Heart left ventricle (tissue), 16 donors: ENCODE data around the gene PCDH15. TPM values are rescaled to one million over a fixed set of nuclear protein-coding genes. Genes with fewer than 3 reads are reported as not detected.

Source experiments
- ATAC-seq, 4 donors: fragments of 200-7000 bp; cut with Tn5 transposase; one replicate each; pipeline ENCODE4 v1.9.1; 2020 to 2022; ENCODE audit warnings: moderate library complexity in 4 of 4, mild to moderate bottlenecking in 3 of 4, moderate number of reproducible peaks in 1 of 4
- DNase-seq, 5 donors: peaks; one replicate each; pipeline ENCODE4 v3.0.0-alpha.2; 2020
- H3K27ac ChIP-seq, 12 donors: fragments of 200-600 bp; sonication (generic) in 4 of 12; one replicate each; pipeline versions ENCODE4 v1.5.0 to v1.8.0; 2016 to 2022; ENCODE audit warnings: mild to moderate bottlenecking in 2 of 12
- H3K27me3 ChIP-seq, 9 donors: fragments of 200-600 bp; sonication (generic) in 2 of 9; one replicate each; pipeline versions ENCODE4 v1.5.1 to v1.8.0; 2016 to 2022; ENCODE audit warnings: mild to moderate bottlenecking in 3 of 9
- H3K36me3 ChIP-seq, 9 donors: fragments of 200-600 bp; sonication (generic) in 2 of 9; one replicate each; pipeline versions ENCODE4 v1.5.0 to v1.8.0; 2018 to 2022; ENCODE audit warnings: mild to moderate bottlenecking in 2 of 9
- H3K4me1 ChIP-seq, 12 donors: fragments of 200-600 bp; sonication (generic) in 4 of 12; one replicate each; pipeline versions ENCODE4 v1.5.0 to v1.8.0; 2016 to 2022; ENCODE audit warnings: mild to moderate bottlenecking in 3 of 12
- H3K4me3 ChIP-seq, 12 donors: fragments of 200-600 bp; sonication (generic) in 4 of 12; one replicate each; pipeline versions ENCODE4 v1.5.0 to v1.8.0; 2017 to 2022; ENCODE audit warnings: mild to moderate bottlenecking in 9 of 12, moderate library complexity in 4 of 12
- H3K9me3 ChIP-seq, 12 donors: fragments of 200-600 bp; sonication (generic) in 4 of 12; one replicate each; pipeline versions ENCODE4 v1.5.0 to v1.8.0; 2016 to 2022; ENCODE audit warnings: mild to moderate bottlenecking in 1 of 12
- CTCF ChIP-seq, 12 donors: fragments of 200-600 bp; sonication (generic) in 4 of 12; IDR thresholded peaks; one replicate each; pipeline versions ENCODE4 v1.5.0 to v1.8.0; 2018 to 2022; ENCODE audit warnings: antibody characterized with exemption in 12 of 12, mild to moderate bottlenecking in 5 of 12
- POLR2A ChIP-seq, 2 donors: fragments of 450-650 bp; IDR thresholded peaks; one replicate each; pipeline ENCODE4 v1.6.1; 2017; ENCODE audit warnings: antibody characterized with exemption in 2 of 2, mild to moderate bottlenecking in 2 of 2, moderate library complexity in 2 of 2
- WGBS, 4 donors: extraction: QIAGEN DNeasy Blood & Tissue Kit in 2 of 4; methylation state at CpG; one replicate each; pipeline versions ENCODE4 v1.1.5 to v1.1.7; 2013 to 2018; 5-methylcytosine and 5-hydroxymethylcytosine counted together
- intact Hi-C, 10 donors: fragments of 100-400 bp; cut with DNase I; formaldehyde crosslinking; loops; one replicate each; pipeline versions ENCODE4 v1.11.1 to v1.14.2; 2022
- polyA plus RNA-seq, 2 donors: library from polyadenylated mRNA; stranded (reverse); fragments of 200-250 nt; gene quantifications; one replicate each; pipeline ENCODE4 v1.2.3, GENCODE V29; 2013
- total RNA-seq, 9 donors: library from RNA; depleted of rRNA in 2 of 9; stranded (reverse); fragments of >200 nt in 2 of 9; fragmentation: NEBNext Ultra II Directional in 3 of 9; extraction: Animal tissue kit (Norgen Biotek cat#: 25700) in 3 of 9; gene quantifications; one replicate each; pipeline versions ENCODE4 v1.1.0 to v1.2.4, GENCODE V29; 2016 to 2023
- donor health status: ischemic (EF 13 %, LVEDD 7.1; RV severe dilation, severe dysfunction).
- donor health status: healthy with polysubstance abuse.
- donor health status: DM: no; HTN: yes; CAD: no.
- donor health status: DM: no; HTN: no; CAD: no.
- donor health status: ischemic (EF 25% LVEDD 6.9; RV normal size, moderate dysfunction).
- donor health status: ischemic (EF 25% LVEDD 5.7; RV mildly dilated, moderate dysfunction).
- donor health status: healthy.
- donor health status: DM: yes; HTN: yes; CAD: no.
- donor health status: ischemic (EF 35%, LVEDD 5.7; RV mildly dilated, moderate dysfunction).
- donor health status: nonischemic (EF 11% LVEDD 7.7; RV severe dilation, severe dysfunction).
- donor health status: DM: yes; HTN: yes; CAD: no.
- donor health status: PGD.
- donor health status: ischemic (EF 29% LVEDD 5.4; RV normal size, mild dysfunction).
- donor health status: nonischemic (EF 23%, LVEDD 6.1; RV moderate dilation, normal function).

Gene PCDH15
- total and polyA plus RNA-seq, 11 donors: 0.04 to 0.93 (median 0.13) TPM; not detected in 3

GRCh38 chr10:54710918-54711317 lies 90.1 kb downstream of the PCDH15 start:
- Histone ChIP-seq H3K4me3 (no peak overlapping the region), H3K9me3 (no peaks in the 10 kb centered on the region), H3K27ac (no peak overlapping the region), H3K36me3 (no peaks in the 10 kb centered on the region), H3K27me3 (no peaks in the 10 kb centered on the region), H3K4me1 (no peaks in the 10 kb centered on the region)
- TF ChIP-seq CTCF (IDR thresholded peaks at IDR 0.05) (no peak), POLR2A (IDR thresholded peaks at IDR 0.05) (no peak)
- 58 to 67% (median 61%) methylated on average over 3 of the region's 3 CpGs for WGBS, 4 donors
- ATAC-seq: no peak
- intact Hi-C loops: no loop called here
- DNase-seq: no peak

GRCh38 chr10:54708591-54708990 lies 92.4 kb downstream of the PCDH15 start:
- H3K4me1 ChIP-seq: no peaks in the 10 kb centered on the region
- intact Hi-C loops: no loop called here
- DNase-seq (no peak), ATAC-seq (no peak)
- H3K36me3 ChIP-seq: no peaks in the 10 kb centered on the region
- no peak overlapping the region for H3K27ac ChIP-seq
- WGBS, 4 donors: 61 to 72% (median 68%) methylated on average over 8 of the region's 8 CpGs
- H3K4me3 ChIP-seq: no peak overlapping the region
- TF ChIP-seq CTCF (IDR thresholded peaks at IDR 0.05): no peak
- no peak for TF ChIP-seq POLR2A (IDR thresholded peaks at IDR 0.05)
- H3K9me3 ChIP-seq: peaks cover 0 to 7% (median 0%) of the 10 kb centered on the region in 12 donors
- no peaks in the 10 kb centered on the region for H3K27me3 ChIP-seq

GRCh38 chr10:54708021-54708420 lies 93.0 kb downstream of the PCDH15 start:
- DNase-seq (no peak), ATAC-seq (no peak)
- 53 to 71% (median 59%) methylated on average over 2 of the region's 2 CpGs for WGBS, 4 donors
- Histone ChIP-seq H3K4me3 (no peak overlapping the region), H3K9me3 (peaks cover 0 to 11% (median 0%) of the 10 kb centered on the region in 12 donors), H3K4me1 (no peaks in the 10 kb centered on the region), H3K27me3 (no peaks in the 10 kb centered on the region), H3K36me3 (no peaks in the 10 kb centered on the region), H3K27ac (no peak overlapping the region)
- intact Hi-C loops: no loop called here
- no peak for TF ChIP-seq CTCF (IDR thresholded peaks at IDR 0.05)
- no peak for TF ChIP-seq POLR2A (IDR thresholded peaks at IDR 0.05)

DNA sequence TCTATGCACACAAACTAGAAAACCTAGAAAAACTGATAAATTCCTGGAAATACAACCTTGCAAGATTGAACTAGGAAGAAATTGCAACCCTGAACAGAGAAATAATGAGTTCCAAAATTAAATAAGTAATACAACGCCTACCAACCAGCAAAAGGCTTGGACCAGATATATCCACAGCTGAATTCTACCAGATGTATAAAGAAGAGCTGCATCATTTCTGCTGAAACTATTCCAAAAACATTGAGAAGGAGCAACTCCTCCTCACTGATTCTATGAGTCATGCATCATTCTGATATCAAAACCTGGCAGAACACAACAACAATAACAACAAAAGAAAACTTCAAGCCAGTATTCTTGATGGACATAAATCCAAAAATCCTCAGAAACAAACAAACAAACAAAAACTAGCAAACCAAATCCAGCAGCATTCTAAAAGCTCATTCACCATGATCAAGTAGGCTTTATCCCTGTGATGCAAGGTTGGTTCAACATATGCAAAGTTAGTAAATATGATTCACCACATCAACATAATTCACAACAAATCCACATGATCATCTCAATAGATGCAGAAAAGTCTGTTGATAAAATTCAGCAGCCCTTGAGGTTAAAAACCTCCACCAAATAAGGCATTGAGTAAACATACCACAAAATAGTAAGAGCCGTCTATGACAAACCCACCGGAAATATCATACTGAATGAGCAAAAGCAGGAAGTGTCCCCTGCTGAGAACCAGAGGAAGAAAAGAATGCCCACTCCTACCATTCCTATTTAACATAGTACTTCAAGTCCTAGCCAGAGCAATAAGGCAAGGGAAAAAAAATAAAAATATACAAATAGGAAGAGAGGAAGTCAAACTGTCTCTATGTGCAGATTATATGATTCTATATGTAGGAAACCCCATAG lies 98.2 kb downstream of the PCDH15 start:
- Histone ChIP-seq H3K27ac (no peak overlapping the region), H3K4me1 (no peaks in the 10 kb centered on the region), H3K4me3 (no peak overlapping the region), H3K9me3 (peaks cover 0 to 16% (median 0%) of the 10 kb centered on the region in 12 donors), H3K27me3 (no peaks in the 10 kb centered on the region), H3K36me3 (no peaks in the 10 kb centered on the region)
- ATAC-seq: no peak
- DNase-seq: no peak
- 70 to 84% (median 81%) methylated on average over 3 of the region's 3 CpGs for WGBS, 4 donors
- no peak for TF ChIP-seq CTCF (IDR thresholded peaks at IDR 0.05)
- no peak for TF ChIP-seq POLR2A (IDR thresholded peaks at IDR 0.05)
- intact Hi-C loops: no loop called here
